Measurements from ENCODE around the gene CORO2B.
"Not testable (repeated sequence)": the region's sequence is repeated elsewhere in the genome, so short reads cannot be mapped to it uniquely, and the experiment has no call there.

CORO2B gene

DNA sequence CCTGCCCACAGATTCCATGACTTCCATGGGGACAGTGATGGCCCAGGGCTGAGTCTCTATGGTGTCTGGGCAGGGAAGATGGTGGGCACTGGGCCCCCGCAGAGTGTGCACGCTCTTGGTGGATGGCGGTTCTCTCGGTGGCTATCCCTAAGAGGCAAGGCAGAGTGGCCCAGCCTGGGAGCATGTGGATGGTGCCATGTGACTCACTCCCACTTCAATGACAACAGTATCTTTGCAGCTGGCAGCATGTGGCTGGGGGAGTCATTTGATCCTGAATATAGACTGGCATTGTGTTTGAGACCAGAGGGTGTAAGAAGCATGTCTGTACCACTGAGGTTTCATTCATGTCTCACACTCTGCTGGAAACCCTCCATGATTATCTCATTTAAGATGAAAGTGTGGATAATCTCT lies 101.2 kb downstream of the CORO2B start:
- DNase-seq (ENCODE audit: extremely low spot score) = no peak
- CTCF ChIA-PET = interaction anchor here (1.7 to 4.0 kb wide), 2 partner anchors 14 to 129 kb away, joined by 3 to 13 read pairs; no protein-coding TSS in a partner anchor
- POLR2A ChIA-PET = no interaction called here
- TF ChIP-seq, protein P1, sequence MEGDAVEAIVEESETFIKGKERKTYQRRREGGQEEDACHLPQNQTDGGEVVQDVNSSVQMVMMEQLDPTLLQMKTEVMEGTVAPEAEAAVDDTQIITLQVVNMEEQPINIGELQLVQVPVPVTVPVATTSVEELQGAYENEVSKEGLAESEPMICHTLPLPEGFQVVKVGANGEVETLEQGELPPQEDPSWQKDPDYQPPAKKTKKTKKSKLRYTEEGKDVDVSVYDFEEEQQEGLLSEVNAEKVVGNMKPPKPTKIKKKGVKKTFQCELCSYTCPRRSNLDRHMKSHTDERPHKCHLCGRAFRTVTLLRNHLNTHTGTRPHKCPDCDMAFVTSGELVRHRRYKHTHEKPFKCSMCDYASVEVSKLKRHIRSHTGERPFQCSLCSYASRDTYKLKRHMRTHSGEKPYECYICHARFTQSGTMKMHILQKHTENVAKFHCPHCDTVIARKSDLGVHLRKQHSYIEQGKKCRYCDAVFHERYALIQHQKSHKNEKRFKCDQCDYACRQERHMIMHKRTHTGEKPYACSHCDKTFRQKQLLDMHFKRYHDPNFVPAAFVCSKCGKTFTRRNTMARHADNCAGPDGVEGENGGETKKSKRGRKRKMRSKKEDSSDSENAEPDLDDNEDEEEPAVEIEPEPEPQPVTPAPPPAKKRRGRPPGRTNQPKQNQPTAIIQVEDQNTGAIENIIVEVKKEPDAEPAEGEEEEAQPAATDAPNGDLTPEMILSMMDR (IDR thresholded peaks at IDR 0.05; ENCODE audit: control extremely low read depth, extremely low read depth, low read depth, missing control alignments) = no peak

DNA sequence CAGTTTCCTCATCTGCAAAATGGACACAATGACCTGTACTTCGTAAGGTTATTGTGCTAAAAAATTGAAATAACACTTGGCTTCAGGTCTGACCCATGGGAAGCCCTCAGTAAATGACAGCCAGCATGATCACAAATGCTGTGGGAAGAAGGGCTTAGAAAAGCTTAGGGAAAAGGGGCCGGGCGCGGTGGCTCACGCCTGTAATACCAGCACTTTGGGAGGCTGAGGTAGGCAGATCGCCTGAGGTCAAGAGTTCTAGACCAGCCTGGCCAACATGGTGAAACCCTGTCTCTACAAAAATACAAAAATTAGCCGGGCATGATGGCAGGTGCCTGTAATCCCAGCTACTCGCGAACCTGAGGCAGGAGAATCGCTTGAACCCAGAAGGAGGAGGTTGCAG lies 102.0 kb downstream of the CORO2B start:
- POLR2A ChIA-PET; DNase-seq (ENCODE audit: extremely low spot score): not testable (repeated sequence)
- CTCF ChIA-PET = interaction anchor here (4.0 kb wide), 1 partner anchor 130 kb away, joined by 13 read pairs; no protein-coding TSS in a partner anchor

DNA sequence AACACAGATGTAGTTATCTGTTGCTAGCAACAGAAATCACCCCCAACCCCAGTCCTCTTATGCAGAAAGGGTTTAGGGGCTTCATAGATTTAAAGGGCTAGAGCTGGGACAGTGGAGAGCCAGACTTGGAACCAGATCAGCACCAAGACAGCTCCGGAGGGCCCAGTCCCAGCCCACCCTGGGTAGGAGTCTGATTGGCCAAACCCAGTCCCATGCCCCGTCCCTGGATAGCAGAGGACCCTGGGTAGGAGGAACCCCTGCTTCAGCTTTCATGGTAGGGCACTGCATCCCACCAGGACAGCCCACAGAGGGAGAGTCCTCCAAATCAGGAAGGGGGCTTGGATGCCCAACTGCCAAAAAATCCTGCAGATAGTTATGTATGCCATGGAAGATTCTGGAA lies 103.0 kb downstream of the CORO2B start:
- POLR2A ChIA-PET = no interaction called here
- CTCF ChIA-PET = no interaction called here
- TF ChIP-seq, protein P1 (IDR thresholded peaks at IDR 0.05; ENCODE audit: control extremely low read depth, extremely low read depth, low read depth, missing control alignments) = no peak
- no peak for DNase-seq (ENCODE audit: extremely low spot score)

DNA sequence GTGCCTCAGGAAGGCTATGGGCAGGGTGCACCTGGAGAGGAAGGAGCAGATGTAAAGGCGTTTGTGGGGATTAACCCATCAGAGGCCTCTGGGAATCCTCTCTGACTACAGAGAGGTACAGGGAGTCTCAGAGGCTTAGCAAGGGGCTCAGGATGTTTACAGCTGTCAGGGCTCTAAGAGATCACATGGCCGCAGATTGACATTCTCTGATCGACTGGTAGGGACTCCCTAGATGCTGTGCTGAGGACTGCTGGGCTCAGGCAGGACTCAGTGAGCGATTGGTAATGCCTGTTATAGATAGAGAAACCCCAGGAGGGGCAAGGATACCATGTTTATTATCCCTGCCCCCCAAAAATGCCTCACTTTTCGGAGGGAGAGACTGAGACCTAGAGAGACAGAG lies 103.5 kb downstream of the CORO2B start:
- POLR2A ChIA-PET = no interaction called here
- CTCF ChIA-PET = no interaction called here
- TF ChIP-seq, protein P1 (IDR thresholded peaks at IDR 0.05; ENCODE audit: control extremely low read depth, extremely low read depth, low read depth, missing control alignments) = no peak
- no peak for DNase-seq (ENCODE audit: extremely low spot score)

DNA sequence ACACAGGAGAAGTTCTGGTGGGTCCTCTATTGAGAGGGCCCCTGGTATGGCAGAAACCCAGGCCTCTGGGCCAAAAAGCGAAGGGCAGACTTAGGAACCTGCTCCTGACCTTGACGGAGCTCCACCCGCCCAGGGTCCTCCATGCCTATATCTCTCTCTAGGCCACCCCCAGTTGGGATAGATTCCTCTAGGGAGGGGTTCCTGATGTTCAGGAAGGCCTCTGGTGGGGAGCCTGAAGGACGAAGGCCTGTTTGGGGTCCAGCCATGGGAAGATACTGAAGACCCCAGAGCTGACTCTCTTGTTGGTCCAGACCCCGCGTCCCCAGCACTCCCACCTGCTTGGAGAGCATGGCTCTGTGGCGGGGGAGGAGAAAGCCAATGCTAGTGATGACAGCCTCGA lies 104.2 kb downstream of the CORO2B start:
- TF ChIP-seq, protein P1 (IDR thresholded peaks at IDR 0.05; ENCODE audit: control extremely low read depth, extremely low read depth, low read depth, missing control alignments) = no peak
- POLR2A ChIA-PET = no interaction called here
- CTCF ChIA-PET = no interaction called here
- DNase-seq (ENCODE audit: extremely low spot score) = no peak

DNA sequence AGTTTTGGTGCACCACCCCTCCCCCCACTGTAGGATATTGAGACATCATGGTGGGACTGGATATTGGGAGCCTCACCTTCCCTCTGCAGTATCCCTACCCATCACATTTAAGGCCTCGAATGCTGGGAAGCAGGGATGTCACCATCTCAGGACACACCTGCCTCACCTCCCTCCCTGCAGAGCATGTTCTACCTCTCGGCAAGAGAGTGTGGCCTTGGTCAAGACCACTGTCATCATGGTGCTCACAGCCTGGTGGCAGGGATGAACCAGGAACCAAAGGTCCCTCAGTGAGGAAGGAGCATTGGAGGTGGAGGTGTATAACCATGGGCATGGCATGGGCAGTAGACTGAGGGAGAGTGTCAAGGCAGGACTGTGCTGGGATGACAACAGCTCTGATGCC lies 104.8 kb downstream of the CORO2B start:
- DNase-seq (ENCODE audit: extremely low spot score) = no peak
- CTCF ChIA-PET = interaction anchor here (1.0 to 1.1 kb wide), 2 partner anchors 10 to 36 kb away, joined by 3 to 4 read pairs; no protein-coding TSS in a partner anchor
- TF ChIP-seq, protein P1 (IDR thresholded peaks at IDR 0.05; ENCODE audit: control extremely low read depth, extremely low read depth, low read depth, missing control alignments) = no peak
- POLR2A ChIA-PET = no interaction called here

DNA sequence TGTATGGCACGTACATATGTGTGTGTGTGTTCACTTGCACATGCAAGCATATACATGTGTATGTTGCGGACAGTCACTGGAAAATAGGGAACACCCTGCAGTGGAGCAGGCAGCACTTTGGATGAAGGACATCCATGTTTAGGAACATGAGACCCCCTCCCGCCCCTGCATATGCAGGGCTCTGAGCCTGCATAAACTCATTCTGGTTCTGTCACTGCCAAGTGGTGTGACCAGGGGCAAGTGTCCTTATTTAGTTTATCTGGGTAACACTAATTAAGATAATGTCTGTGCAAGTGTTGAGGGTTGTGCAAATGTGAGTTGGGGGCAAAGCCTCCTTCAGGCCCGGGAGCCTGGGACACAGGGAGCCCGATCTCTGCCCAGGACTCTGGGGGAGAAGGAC lies 105.7 kb downstream of the CORO2B start:
- POLR2A ChIA-PET = no interaction called here
- TF ChIP-seq, protein P1 (IDR thresholded peaks at IDR 0.05; ENCODE audit: control extremely low read depth, extremely low read depth, low read depth, missing control alignments) = no peak
- CTCF ChIA-PET = interaction anchor here (1.0 to 1.9 kb wide), 3 partner anchors 11 to 37 kb away, joined by 3 to 12 read pairs (median 4); no protein-coding TSS in a partner anchor
- DNase-seq (ENCODE audit: extremely low spot score) = no peak

Measured in GM10248 (cell line).